Astrocyte (in vitro differentiated cells and primary cell): ENCODE measurements around the gene CST2.

Experiments used
- CTCF ChIP-seq: IDR thresholded peaks from 2 replicates; pipeline ENCODE4 v1.5.1; 2011; ENCODE audit warnings: low read depth, mild to moderate bottlenecking, inconsistent platforms, low read length, moderate library complexity; ENCODE audit not compliant: insufficient read depth
- EZH2 ChIP-seq: IDR thresholded peaks from 2 replicates; pipeline ENCODE4 v1.6.1; 2012; ENCODE audit warnings: mild to moderate bottlenecking, low read length, inconsistent platforms; ENCODE audit not compliant: insufficient read depth

DNA sequence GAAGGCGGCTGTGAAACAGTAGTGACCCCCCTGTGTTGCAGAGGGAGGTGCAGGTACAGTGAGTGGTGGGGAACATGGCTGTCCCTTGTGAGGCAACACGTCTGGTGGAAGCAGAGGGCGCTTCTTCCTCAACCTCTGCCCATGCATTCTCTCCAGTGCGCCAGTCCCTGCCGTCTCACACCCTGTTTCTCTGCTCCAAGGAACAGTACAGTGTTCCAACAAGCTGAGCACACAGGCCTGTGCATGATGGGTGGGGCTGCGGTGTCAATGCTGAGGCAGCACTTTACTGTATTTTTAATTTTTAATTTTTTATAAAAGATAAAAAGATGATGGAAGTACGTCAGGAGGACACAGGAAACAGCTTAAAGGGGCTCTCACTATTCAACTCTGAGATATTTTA lies 32.5 kb downstream of the CST2 start:
- TF ChIP-seq CTCF: no peak
- TF ChIP-seq EZH2: no peak
